Skeletal muscle satellite cell (primary cell): ENCODE results near the gene NUDT4.
A peak's percentile ranks its signal among the peaks of the same experiment; 100 is the strongest.

ENCODE experiments used
- H3K27me3 ChIP-seq: 2 replicates; pipeline ENCODE4 v1.7.0; 2013; ENCODE audit warnings: low read length; ENCODE audit not compliant: control insufficient read depth, insufficient read depth
- H3K36me3 ChIP-seq: 2 replicates; pipeline ENCODE4 v1.7.0; 2013; ENCODE audit warnings: mild to moderate bottlenecking, control low read depth, low read length; ENCODE audit not compliant: insufficient read depth
- H3K4me1 ChIP-seq: 2 replicates; pipeline ENCODE4 v1.7.0; 2013; ENCODE audit warnings: low read length; ENCODE audit not compliant: control insufficient read depth, insufficient read depth
- H3K4me2 ChIP-seq: 2 replicates; pipeline ENCODE4 v1.7.0; 2013; ENCODE audit warnings: mild to moderate bottlenecking, low read length
- H3K4me3 ChIP-seq: 2 replicates; pipeline ENCODE4 v1.7.0; 2013; ENCODE audit warnings: low read length
- H3K9ac ChIP-seq: 2 replicates; pipeline ENCODE4 v1.7.0; 2013; ENCODE audit warnings: mild to moderate bottlenecking, low read depth, low read length, moderate library complexity
- H3K9me3 ChIP-seq: replicated peaks from 2 replicates; pipeline ENCODE4 v1.7.0; 2013; ENCODE audit warnings: mild to moderate bottlenecking, control low read depth, low read length

The NUDT4 gene

GRCh38 chr12:93440043-93440835, 62.5 kb downstream of the NUDT4 start:
- Histone ChIP-seq H3K9me3 (no peaks in the 10 kb centered on the region), H3K9ac (peak overlapping the region; percentile 99), H3K4me1 (peaks cover 39% of the 10 kb centered on the region), H3K4me2 (peak overlapping the region; percentile 91), H3K4me3 (peak overlapping the region; percentile 99), H3K36me3 (no peaks in the 10 kb centered on the region), H3K27me3 (no peaks in the 10 kb centered on the region)

- Histone ChIP-seq H3K4me2 (peak overlapping the region; percentile 91), H3K4me3 (peak overlapping the region; percentile 99), H3K27me3 (no peaks in the 10 kb centered on the region), H3K4me1 (peaks cover 32% of the 10 kb centered on the region), H3K9me3 (no peaks in the 10 kb centered on the region), H3K36me3 (no peaks in the 10 kb centered on the region), H3K9ac (peak overlapping the region; percentile 99)
Measured at GRCh38 chr12:93441081-93441616, 63.4 kb downstream of the NUDT4 start.

- no peaks in the 10 kb centered on the region for H3K27me3 ChIP-seq
- H3K36me3 ChIP-seq = no peaks in the 10 kb centered on the region
- peak within 1 kb of the TSS; percentile 99 for H3K9ac ChIP-seq
- H3K4me2 ChIP-seq = peak within 1 kb of the TSS; percentile 91
- peak within 1 kb of the TSS; percentile 99 for H3K4me3 ChIP-seq
- peaks cover 30% of the 10 kb centered on the region for H3K4me1 ChIP-seq
- H3K9me3 ChIP-seq = no peaks in the 10 kb centered on the region
Measured at GRCh38 chr12:93441617-93442410, 64.1 kb downstream of the NUDT4 start, which contains the start of gene UBE2N. Gene UBE2N (minus strand): TSS chr12:93441947. CDS start chr12:93441884, 63 bp downstream.

- peaks cover 30% of the 10 kb centered on the region for H3K4me1 ChIP-seq
- H3K27me3 ChIP-seq = no peaks in the 10 kb centered on the region
- peak overlapping the region; percentile 99 for H3K9ac ChIP-seq
Measured at GRCh38 chr12:93442411-93443340, 65.0 kb downstream of the NUDT4 start.

GRCh38 chr12:93443576-93443975, 65.9 kb downstream of the NUDT4 start:
- no peaks in the 10 kb centered on the region for H3K36me3 ChIP-seq
- H3K27me3 ChIP-seq = no peaks in the 10 kb centered on the region
- no peaks in the 10 kb centered on the region for H3K9me3 ChIP-seq
- H3K9ac ChIP-seq = no peak overlapping the region
- H3K4me3 ChIP-seq = no peak overlapping the region
- peaks cover 24% of the 10 kb centered on the region for H3K4me1 ChIP-seq
- H3K4me2 ChIP-seq = no peak overlapping the region

More at GRCh38 chr12:93442411-93443340, 65.0 kb downstream of the NUDT4 start:
- Histone ChIP-seq H3K4me3 (peak overlapping the region; percentile 99), H3K9me3 (no peaks in the 10 kb centered on the region), H3K4me2 (peak overlapping the region; percentile 91), H3K36me3 (no peaks in the 10 kb centered on the region)

GRCh38 chr12:93447555-93448290, 70.0 kb downstream of the NUDT4 start:
- H3K36me3 ChIP-seq = no peaks in the 10 kb centered on the region
- peaks cover 4% of the 10 kb centered on the region for H3K4me1 ChIP-seq
- H3K9me3 ChIP-seq = no peaks in the 10 kb centered on the region
- H3K27me3 ChIP-seq = no peaks in the 10 kb centered on the region
- no peak overlapping the region for H3K4me2 ChIP-seq
- H3K4me3 ChIP-seq = no peak overlapping the region
- no peak overlapping the region for H3K9ac ChIP-seq

- Histone ChIP-seq H3K9ac (no peak overlapping the region), H3K4me1 (peaks cover 3% of the 10 kb centered on the region), H3K27me3 (no peaks in the 10 kb centered on the region), H3K36me3 (no peaks in the 10 kb centered on the region), H3K4me2 (no peak overlapping the region), H3K4me3 (no peak overlapping the region), H3K9me3 (no peaks in the 10 kb centered on the region)
Measured at GRCh38 chr12:93448796-93449195, 71.1 kb downstream of the NUDT4 start.

- no peaks in the 10 kb centered on the region for H3K27me3 ChIP-seq
- no peak overlapping the region for H3K9ac ChIP-seq
- H3K36me3 ChIP-seq = no peaks in the 10 kb centered on the region
- H3K9me3 ChIP-seq = no peaks in the 10 kb centered on the region
- H3K4me2 ChIP-seq = no peak overlapping the region
- H3K4me3 ChIP-seq = no peak overlapping the region
- H3K4me1 ChIP-seq = peaks cover 4% of the 10 kb centered on the region
Measured at GRCh38 chr12:93449277-93449676, 71.6 kb downstream of the NUDT4 start.

- H3K4me3 ChIP-seq = no peak overlapping the region
- no peaks in the 10 kb centered on the region for H3K36me3 ChIP-seq
- no peaks in the 10 kb centered on the region for H3K27me3 ChIP-seq
- peaks cover 4% of the 10 kb centered on the region for H3K4me1 ChIP-seq
- H3K4me2 ChIP-seq = no peak overlapping the region
- H3K9ac ChIP-seq = no peak overlapping the region
- no peaks in the 10 kb centered on the region for H3K9me3 ChIP-seq
Measured at GRCh38 chr12:93451423-93452158, 73.9 kb downstream of the NUDT4 start.

GRCh38 chr12:93453633-93454032, 75.9 kb downstream of the NUDT4 start:
- Histone ChIP-seq H3K4me3 (no peak overlapping the region), H3K36me3 (no peaks in the 10 kb centered on the region), H3K27me3 (no peaks in the 10 kb centered on the region), H3K4me1 (peaks cover 4% of the 10 kb centered on the region), H3K9ac (no peak overlapping the region), H3K9me3 (no peaks in the 10 kb centered on the region), H3K4me2 (no peak overlapping the region)
